Measurements from ENCODE around the gene ALDH1L1. TPM values are rescaled to one million over a fixed set of nuclear protein-coding genes. Genes with fewer than 3 reads are reported as not detected.

ALDH1L1 gene
- total and polyA plus RNA-seq, 2 donors (not counting 1 experiment from before 2014, with no cell fraction given): not detected

- H3K9me3 Mint-ChIP-seq (ENCODE audit: insufficient read depth): peaks cover 4% of the 10 kb centered on the region
- Histone ChIP-seq H4K20me1 (ENCODE audit: control insufficient read depth, insufficient read depth, low read length, poor library complexity, severe bottlenecking) (no peaks in the 10 kb centered on the region), H3K4me1 (ENCODE audit: control insufficient read depth in 2 of 2, insufficient read depth in 2 of 2, low read length in 2 of 2) (peaks cover 4 to 9% of the 10 kb centered on the region in 2 donors), H3K36me3 (replicated peaks in 1 of 2; ENCODE audit: control extremely low read depth in 1 of 2, control insufficient read depth in 1 of 2, extremely low read depth in 1 of 2, insufficient read depth in 2 of 2, low read length in 1 of 2) (no peaks in the 10 kb centered on the region), H3K79me2 (ENCODE audit: control insufficient read depth, insufficient read depth, low read length) (no peaks in the 10 kb centered on the region), H3K4me2 (replicated peaks; ENCODE audit: low read depth, low read length, poor library complexity, severe bottlenecking) (no peak overlapping the region), H2AFZ (ENCODE audit: insufficient read depth, low read depth, low read length, poor library complexity, severe bottlenecking) (no peak overlapping the region), H3K4me3 (ENCODE audit: control extremely low read depth in 1 of 5, extremely low read depth in 1 of 5, insufficient read depth in 1 of 5, low read depth in 2 of 5, low read length in 4 of 5) (no peak overlapping the region), H3K27ac (ENCODE audit: low read length in 2 of 2) (no peak overlapping the region), H3K9ac (ENCODE audit: low read length) (no peak overlapping the region), H3K9me3 (ENCODE audit: control extremely low read depth in 1 of 3, control insufficient read depth in 2 of 3, insufficient read depth in 1 of 3, low read length in 2 of 3) (peaks cover 0 to 7% (median 0%) of the 10 kb centered on the region in 3 donors), H3K27me3 (replicated peaks in 1 of 4; ENCODE audit: control extremely low read depth in 1 of 4, control insufficient read depth in 3 of 4, insufficient read depth in 4 of 4, low read length in 3 of 4) (peaks cover 0 to 45% (median 15%) of the 10 kb centered on the region in 4 experiments)
- ATAC-seq (ENCODE audit: low read depth) (no peak), DNase-seq (no peak)
- H3K27ac Mint-ChIP-seq: no peak overlapping the region
- intact Hi-C loops (cut with micrococcal nuclease): no loop called here
- H3K4me3 Mint-ChIP-seq: no peak overlapping the region
- POLR2A ChIA-PET: no interaction called here
- peaks cover 7% of the 10 kb centered on the region for H3K4me1 Mint-ChIP-seq
- H3K27me3 Mint-ChIP-seq: peaks cover 60% of the 10 kb centered on the region
- TF ChIP-seq EZH2 (IDR thresholded peaks at IDR 0.05; ENCODE audit: borderline replicate concordance, insufficient read depth, low read depth, low read length, poor library complexity, severe bottlenecking): no peak
- TF ChIP-seq, protein P1, sequence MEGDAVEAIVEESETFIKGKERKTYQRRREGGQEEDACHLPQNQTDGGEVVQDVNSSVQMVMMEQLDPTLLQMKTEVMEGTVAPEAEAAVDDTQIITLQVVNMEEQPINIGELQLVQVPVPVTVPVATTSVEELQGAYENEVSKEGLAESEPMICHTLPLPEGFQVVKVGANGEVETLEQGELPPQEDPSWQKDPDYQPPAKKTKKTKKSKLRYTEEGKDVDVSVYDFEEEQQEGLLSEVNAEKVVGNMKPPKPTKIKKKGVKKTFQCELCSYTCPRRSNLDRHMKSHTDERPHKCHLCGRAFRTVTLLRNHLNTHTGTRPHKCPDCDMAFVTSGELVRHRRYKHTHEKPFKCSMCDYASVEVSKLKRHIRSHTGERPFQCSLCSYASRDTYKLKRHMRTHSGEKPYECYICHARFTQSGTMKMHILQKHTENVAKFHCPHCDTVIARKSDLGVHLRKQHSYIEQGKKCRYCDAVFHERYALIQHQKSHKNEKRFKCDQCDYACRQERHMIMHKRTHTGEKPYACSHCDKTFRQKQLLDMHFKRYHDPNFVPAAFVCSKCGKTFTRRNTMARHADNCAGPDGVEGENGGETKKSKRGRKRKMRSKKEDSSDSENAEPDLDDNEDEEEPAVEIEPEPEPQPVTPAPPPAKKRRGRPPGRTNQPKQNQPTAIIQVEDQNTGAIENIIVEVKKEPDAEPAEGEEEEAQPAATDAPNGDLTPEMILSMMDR (IDR thresholded peaks at IDR 0.05): no peak
- no CpG with 5 or more reads among the region's 1 CpG for WGBS (ENCODE audit: insufficient coverage)
- CTCF ChIA-PET: interaction anchor here (0.9 kb wide), 1 partner anchor 10 kb away, joined by 3 read pairs; no protein-coding TSS in a partner anchor
These were observed 36.0 kb upstream of the ALDH1L1 start for GRCh38 chr3:126216416-126216815.

DNA sequence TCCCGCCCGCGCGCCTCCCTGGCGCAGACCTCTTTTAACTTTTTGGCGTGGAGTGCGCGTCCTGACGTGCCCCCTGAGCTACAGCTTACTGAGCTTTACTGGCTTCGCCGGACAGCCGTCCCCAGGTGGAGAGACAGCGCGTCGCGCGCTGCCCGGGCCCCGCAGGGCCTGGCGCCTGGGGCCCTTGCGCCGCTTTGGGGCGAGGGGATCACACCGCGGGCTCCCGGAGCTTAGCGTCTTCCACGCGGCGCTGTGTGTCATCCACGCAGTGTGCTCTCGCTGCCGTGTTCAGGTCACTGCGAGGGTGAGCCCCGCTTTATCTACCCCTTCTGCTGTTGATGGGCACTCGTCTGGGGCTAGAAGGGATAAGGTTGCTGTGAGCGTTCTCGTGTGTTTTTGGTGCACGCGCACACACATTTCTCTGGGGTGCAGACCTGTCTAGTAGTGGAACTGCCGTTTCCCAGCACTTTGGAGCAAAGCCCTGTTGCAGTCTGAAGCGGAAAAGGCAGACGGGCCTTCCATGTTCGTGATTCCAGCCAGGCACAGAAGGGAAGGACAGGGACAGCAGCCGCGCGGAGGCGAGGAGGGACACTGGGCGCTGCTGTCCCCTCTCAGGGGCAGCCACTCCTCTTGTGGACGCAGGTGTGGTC, 33.1 kb upstream of the ALDH1L1 start:
- ChIA-PET POLR2A (no interaction called here), CTCF (no interaction called here)
- H3K4me3 Mint-ChIP-seq: peak overlapping the region; percentile 53
- Histone ChIP-seq H4K20me1 (ENCODE audit: control insufficient read depth, insufficient read depth, low read length, poor library complexity, severe bottlenecking) (no peaks in the 10 kb centered on the region), H3K27me3 (replicated peaks in 1 of 4; ENCODE audit: control extremely low read depth in 1 of 4, control insufficient read depth in 3 of 4, insufficient read depth in 4 of 4, low read length in 3 of 4) (peaks cover 0 to 54% (median 15%) of the 10 kb centered on the region in 4 experiments), H3K4me1 (ENCODE audit: control insufficient read depth in 2 of 2, insufficient read depth in 2 of 2, low read length in 2 of 2) (peaks cover 4 to 9% of the 10 kb centered on the region in 2 donors), H3K27ac (ENCODE audit: low read length in 2 of 2) (no peak overlapping the region), H2AFZ (ENCODE audit: insufficient read depth, low read depth, low read length, poor library complexity, severe bottlenecking) (peak overlapping the region; percentile 5), H3K79me2 (ENCODE audit: control insufficient read depth, insufficient read depth, low read length) (no peaks in the 10 kb centered on the region), H3K36me3 (replicated peaks in 1 of 2; ENCODE audit: control extremely low read depth in 1 of 2, control insufficient read depth in 1 of 2, extremely low read depth in 1 of 2, insufficient read depth in 2 of 2, low read length in 1 of 2) (no peaks in the 10 kb centered on the region), H3K9ac (ENCODE audit: low read length) (no peak overlapping the region), H3K4me2 (replicated peaks; ENCODE audit: low read depth, low read length, poor library complexity, severe bottlenecking) (peak overlapping the region; percentile 44), H3K4me3 (ENCODE audit: control extremely low read depth in 1 of 5, extremely low read depth in 1 of 5, insufficient read depth in 1 of 5, low read depth in 2 of 5, low read length in 4 of 5) (no peak overlapping the region), H3K9me3 (ENCODE audit: control extremely low read depth in 1 of 3, control insufficient read depth in 2 of 3, insufficient read depth in 1 of 3, low read length in 2 of 3) (peaks cover 0 to 12% (median 0%) of the 10 kb centered on the region in 3 donors)
- peaks cover 7% of the 10 kb centered on the region for H3K4me1 Mint-ChIP-seq
- H3K27ac Mint-ChIP-seq: no peak overlapping the region
- H3K9me3 Mint-ChIP-seq (ENCODE audit: insufficient read depth): no peaks in the 10 kb centered on the region
- intact Hi-C loops (cut with micrococcal nuclease): no loop called here
- TF ChIP-seq, protein P1 (IDR thresholded peaks at IDR 0.05): no peak
- TF ChIP-seq EZH2 (IDR thresholded peaks at IDR 0.05; ENCODE audit: borderline replicate concordance, insufficient read depth, low read depth, low read length, poor library complexity, severe bottlenecking): no peak
- WGBS (ENCODE audit: insufficient coverage): 15% methylated on average over 49 of the region's 50 CpGs
- no peak for DNase-seq
- H3K27me3 Mint-ChIP-seq: peaks cover 69% of the 10 kb centered on the region
- ATAC-seq (ENCODE audit: low read depth): no peak
